Measurements from ENCODE around the gene CRYBB1.

The CRYBB1 gene

GRCh38 chr22:26660356-26660755 is 42.5 kb upstream of the CRYBB1 start:
- no peak overlapping the region for H3K4me2 ChIP-seq (ENCODE audit: low read length)
- peaks cover 17% of the 10 kb centered on the region for H3K27me3 ChIP-seq (ENCODE audit: control insufficient read depth, low read length)
- no peaks in the 10 kb centered on the region for H4K20me1 ChIP-seq (ENCODE audit: control insufficient read depth, insufficient read depth, low read depth, low read length)
- H3K36me3 ChIP-seq (ENCODE audit: control insufficient read depth, low read length): no peaks in the 10 kb centered on the region
- H3K27ac ChIP-seq (ENCODE audit: low read depth, low read length): no peak overlapping the region
- no peak overlapping the region for H3K4me3 ChIP-seq (ENCODE audit: low read length)
- TF ChIP-seq EZH2phosphoT487 (IDR thresholded peaks at IDR 0.05; ENCODE audit: borderline replicate concordance, low read length) (no peak), CTCF (IDR thresholded peaks at IDR 0.05; ENCODE audit: low read depth, low read length, poor library complexity, severe bottlenecking) (no peak)
- H3K9me3 ChIP-seq (ENCODE audit: control insufficient read depth, insufficient read depth, low read length): no peaks in the 10 kb centered on the region
- H3K79me2 ChIP-seq (ENCODE audit: control insufficient read depth, low read length): no peaks in the 10 kb centered on the region
- H3F3A ChIP-seq (ENCODE audit: control insufficient read depth, insufficient read depth): peaks cover 29% of the 10 kb centered on the region
- peaks cover 75% of the 10 kb centered on the region for H3K4me1 ChIP-seq (ENCODE audit: control insufficient read depth, low read length)
- H3K9me2 ChIP-seq (replicated peaks; ENCODE audit: control insufficient read depth, low read length): no peaks in the 10 kb centered on the region

DNA sequence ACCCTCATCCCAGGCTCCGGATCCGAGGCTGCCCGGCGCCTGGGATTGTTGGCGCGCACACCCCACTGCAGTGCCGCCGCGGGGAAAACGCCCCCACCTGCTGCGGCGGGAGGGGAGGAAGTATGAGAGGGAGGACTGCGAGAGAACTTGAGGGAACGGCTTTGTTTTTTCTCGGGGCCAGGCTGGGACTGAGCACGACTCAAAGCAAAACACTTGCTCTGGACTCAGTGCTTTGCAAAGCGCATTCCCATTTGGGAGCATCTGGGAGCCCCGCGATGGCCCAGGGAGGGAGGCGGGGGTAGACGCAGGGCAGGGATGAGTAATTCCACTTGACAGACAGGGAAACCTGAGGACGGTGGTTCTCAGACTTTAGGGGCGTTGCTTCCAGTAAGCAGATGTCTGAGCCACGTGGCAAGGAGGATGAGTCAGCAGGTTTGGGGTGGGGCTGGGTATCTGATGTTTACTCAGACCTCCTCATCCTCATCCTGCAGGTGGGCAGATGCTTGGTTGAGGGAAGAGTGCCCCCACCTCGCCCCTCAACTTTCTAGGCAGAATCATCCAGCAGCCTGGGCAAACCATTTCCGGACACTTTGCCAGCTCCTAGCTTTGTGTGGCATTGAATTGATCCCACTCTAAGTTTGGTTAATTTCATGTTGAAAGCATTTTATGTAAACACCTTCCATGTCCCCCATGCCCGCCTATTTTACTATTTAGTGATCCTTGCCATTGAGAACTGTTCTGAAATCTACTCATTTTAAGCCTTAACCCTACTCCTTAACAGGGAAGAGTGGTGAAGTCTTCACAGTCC is 41.0 kb upstream of the CRYBB1 start:
- Histone ChIP-seq H3K36me3 (ENCODE audit: control insufficient read depth, low read length) (no peaks in the 10 kb centered on the region), H3K79me2 (ENCODE audit: control insufficient read depth, low read length) (no peaks in the 10 kb centered on the region), H3K27ac (ENCODE audit: low read depth, low read length) (peak overlapping the region; percentile 9; the same call in 1 of the 2 replicates), H3K9me3 (ENCODE audit: control insufficient read depth, insufficient read depth, low read length) (no peaks in the 10 kb centered on the region), H3K4me2 (ENCODE audit: low read length) (peak overlapping the region; percentile 96), H3K9me2 (replicated peaks; ENCODE audit: control insufficient read depth, low read length) (no peaks in the 10 kb centered on the region), H3F3A (ENCODE audit: control insufficient read depth, insufficient read depth) (peaks cover 25% of the 10 kb centered on the region), H3K27me3 (ENCODE audit: control insufficient read depth, low read length) (peaks cover 17% of the 10 kb centered on the region), H3K4me1 (ENCODE audit: control insufficient read depth, low read length) (peaks cover 60% of the 10 kb centered on the region), H3K4me3 (ENCODE audit: low read length) (peak overlapping the region; percentile 73), H4K20me1 (ENCODE audit: control insufficient read depth, insufficient read depth, low read depth, low read length) (no peaks in the 10 kb centered on the region)
- TF ChIP-seq CTCF (IDR thresholded peaks at IDR 0.05; ENCODE audit: low read depth, low read length, poor library complexity, severe bottlenecking): no peak
- TF ChIP-seq EZH2phosphoT487 (IDR thresholded peaks at IDR 0.05; ENCODE audit: borderline replicate concordance, low read length): no peak

GRCh38 chr22:26658161-26658560 is 40.3 kb upstream of the CRYBB1 start:
- peaks cover 18% of the 10 kb centered on the region for H3K27me3 ChIP-seq (ENCODE audit: control insufficient read depth, low read length)
- H4K20me1 ChIP-seq (ENCODE audit: control insufficient read depth, insufficient read depth, low read depth, low read length): no peaks in the 10 kb centered on the region
- H3K36me3 ChIP-seq (ENCODE audit: control insufficient read depth, low read length): no peaks in the 10 kb centered on the region
- no peaks in the 10 kb centered on the region for H3K79me2 ChIP-seq (ENCODE audit: control insufficient read depth, low read length)
- no peaks in the 10 kb centered on the region for H3K9me3 ChIP-seq (ENCODE audit: control insufficient read depth, insufficient read depth, low read length)
- H3K9me2 ChIP-seq (replicated peaks; ENCODE audit: control insufficient read depth, low read length): no peaks in the 10 kb centered on the region
- no peak for TF ChIP-seq CTCF (IDR thresholded peaks at IDR 0.05; ENCODE audit: low read depth, low read length, poor library complexity, severe bottlenecking)
- no peak for TF ChIP-seq EZH2phosphoT487 (IDR thresholded peaks at IDR 0.05; ENCODE audit: borderline replicate concordance, low read length)
- no peak overlapping the region for H3K27ac ChIP-seq (ENCODE audit: low read depth, low read length)
- peaks cover 25% of the 10 kb centered on the region for H3F3A ChIP-seq (ENCODE audit: control insufficient read depth, insufficient read depth)
- peak overlapping the region; percentile 96 for H3K4me2 ChIP-seq (ENCODE audit: low read length)
- H3K4me3 ChIP-seq (ENCODE audit: low read length): peak overlapping the region; percentile 73
- peaks cover 53% of the 10 kb centered on the region for H3K4me1 ChIP-seq (ENCODE audit: control insufficient read depth, low read length)
